Measurements from ENCODE around the gene SOCS6. TPM values are rescaled to one million over a fixed set of nuclear protein-coding genes. Genes with fewer than 3 reads are reported as not detected.

The SOCS6 gene
- total and polyA plus RNA-seq, 2 of the 13 experiments (the other 11 are each of a cell fraction or from before 2014, with no cell fraction given), result 18.6 to 38.3 TPM

DNA sequence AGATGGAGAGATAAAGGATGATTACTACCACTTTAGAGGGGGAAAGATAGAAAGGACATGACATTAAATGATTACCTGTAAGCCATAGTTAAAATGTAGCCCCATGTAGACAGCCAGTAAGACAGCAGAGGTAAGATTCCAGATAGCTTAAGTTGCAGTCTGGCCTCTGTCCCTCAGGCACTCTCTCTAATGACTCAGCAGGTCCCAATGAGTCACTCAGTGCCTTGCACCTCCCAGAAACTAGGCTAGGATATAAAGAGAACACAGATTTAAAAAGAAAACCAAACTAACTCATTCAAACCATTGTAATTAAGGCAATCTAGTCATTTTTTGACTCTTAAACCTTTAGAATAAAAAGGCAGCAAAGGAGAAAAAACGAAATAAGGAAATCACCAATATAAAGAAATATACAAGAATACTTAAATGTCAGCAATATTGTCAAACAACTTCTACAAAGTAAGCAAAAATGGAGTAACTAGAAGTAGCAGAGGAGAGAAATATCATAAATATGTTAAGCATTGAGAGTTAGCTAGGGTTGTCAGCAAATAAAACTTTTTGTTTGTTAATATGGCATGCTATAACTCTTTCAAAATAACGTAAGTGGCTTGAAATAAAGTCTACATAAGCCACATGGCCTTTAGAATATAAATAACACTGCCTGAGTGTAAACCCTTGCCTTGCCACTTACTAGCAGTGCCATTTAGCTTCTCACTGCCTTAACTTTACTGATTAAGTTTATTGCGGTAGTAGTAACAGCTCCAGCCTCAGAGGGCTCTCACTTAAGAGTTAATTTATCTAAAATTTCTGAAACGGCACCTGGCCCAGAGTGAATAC is 48.5 kb downstream of the SOCS6 start:
- H3K36me3 ChIP-seq (replicated peaks in 1 of 2; ENCODE audit: control insufficient read depth in 1 of 2, insufficient read depth in 2 of 2, low read length in 2 of 2), result peaks cover 0 to 4% of the 10 kb centered on the region in 2 experiments; a peak in 2 of 5 replicates
- ChIA-PET CTCF (ENCODE audit: low intra/inter-chr PET ratio, low total read pairs) (no interaction called here), POLR2A (interaction anchor here (0.7 to 4.7 kb wide), 6 partner anchors 15 to 93 kb away, joined by 3 to 110 read pairs (median 4); no protein-coding TSS in a partner anchor)
- H3K27me3 ChIP-seq (ENCODE audit: control insufficient read depth in 1 of 2, insufficient read depth in 2 of 2, low read length in 2 of 2), result no peaks in the 10 kb centered on the region
- H4K20me1 ChIP-seq (ENCODE audit: insufficient read depth, low read length), result no peaks in the 10 kb centered on the region
- FAIRE-seq, result peak; percentile 23
- peak overlapping the region in 2 of 3 experiments; percentile 20 to 59; a peak in 3 of 6 replicates for H3K4me3 ChIP-seq (replicated peaks in 1 of 3; ENCODE audit: insufficient read depth in 1 of 3, low read depth in 2 of 3, low read length in 3 of 3)
- peaks cover 76% of the 10 kb centered on the region for H3K4me1 ChIP-seq (ENCODE audit: insufficient read depth, low read length)
- H3K9ac ChIP-seq (ENCODE audit: insufficient read depth, low read depth, low read length), result peak overlapping the region; percentile 91
- intact Hi-C loops (cut with micrococcal nuclease; ENCODE audit: unreplicated experiment), result loop anchor here (2.0 kb wide), 2 partner anchors 95 to 133 kb away; partner anchors contain the start of gene RTTN
- H3K27ac ChIP-seq (ENCODE audit: extremely low read length, insufficient read depth, low read length), result peak overlapping the region; percentile 97
- no TSS peak for BruUV-seq (replicated peaks)
- WGBS (ENCODE audit: low lambda C conversion rate), result 79% methylated on average over 4 of the region's 4 CpGs
- peak overlapping the region; percentile 81 for H3K4me2 ChIP-seq (ENCODE audit: low read depth, low read length)
- peak; percentile 41 for ATAC-seq
- DNase-seq (ENCODE audit: low spot score), result peak; percentile 81
- no peak overlapping the region for H2AFZ ChIP-seq (ENCODE audit: low read length)
- peaks cover 14% of the 10 kb centered on the region for H3K79me2 ChIP-seq (ENCODE audit: insufficient read depth, low read length)
- peaks cover 11% of the 10 kb centered on the region for H3K9me3 ChIP-seq (ENCODE audit: low read length)
- in situ Hi-C loops (cut with HindIII; ENCODE audit: extremely low pct_ligation_motif_present, low pct_unique_long_range_greater_than_20kb), result loop anchor here (5.0 to 10.0 kb wide), 2 partner anchors 40 to 97 kb away; no protein-coding TSS in a partner anchor
- TF ChIP-seq SNAPC2 (CRISPR knock-in tag; IDR thresholded peaks at IDR 0.05) (no peak), SOX13 (IDR thresholded peaks at IDR 0.05) (no peak), SOX13 (CRISPR knock-in tag; conservative IDR thresholded peaks at IDR 0.05 in 1 of 2, IDR thresholded peaks at IDR 0.05 in 1 of 2) (peak in 1 of 2 experiments; percentile 18; a peak in 1 of 4 replicates), ZNF383 (CRISPR knock-in tag; IDR thresholded peaks at IDR 0.05; ENCODE audit: borderline replicate concordance) (no peak), KAT2B (IDR thresholded peaks at IDR 0.05; ENCODE audit: borderline replicate concordance, low read depth, low read length) (no peak), SAP130 (CRISPR knock-in tag; IDR thresholded peaks at IDR 0.05; ENCODE audit: low read depth) (peak; percentile 72), RARA (CRISPR knock-in tag; IDR thresholded peaks at IDR 0.05) (no peak), FOSL2 (CRISPR knock-in tag; IDR thresholded peaks at IDR 0.05) (peak; percentile 98), ERF (CRISPR knock-in tag; IDR thresholded peaks at IDR 0.05) (no peak), POLR2A (IDR thresholded peaks at IDR 0.05; ENCODE audit: insufficient read depth in 1 of 2, low read depth in 2 of 2, low read length in 2 of 2) (peak in 1 of 2 experiments; percentile 27; a peak in 1 of 4 replicates), KLF16 (CRISPR knock-in tag; IDR thresholded peaks at IDR 0.05) (0 out of 4 replicates have a peak, but pooled peaks of 1 of the 2 experiments have one; percentile 27), SMC3 (IDR thresholded peaks at IDR 0.05; ENCODE audit: low read length) (0 out of 2 replicates have a peak, but pooled peaks have one; percentile 1), ZNF274 (CRISPR knock-in tag; IDR thresholded peaks at IDR 0.05) (no peak), NFE2 (CRISPR knock-in tag; IDR thresholded peaks at IDR 0.05) (peak; percentile 88; the same call in 1 of the 2 replicates), ESRRA (CRISPR knock-in tag; IDR thresholded peaks at IDR 0.05; ENCODE audit: low read depth) (no peak), STAG1 (CRISPR knock-in tag; IDR thresholded peaks at IDR 0.05) (peak; percentile 7; the same call in 1 of the 2 replicates)
- TF ChIP-seq, protein P1, sequence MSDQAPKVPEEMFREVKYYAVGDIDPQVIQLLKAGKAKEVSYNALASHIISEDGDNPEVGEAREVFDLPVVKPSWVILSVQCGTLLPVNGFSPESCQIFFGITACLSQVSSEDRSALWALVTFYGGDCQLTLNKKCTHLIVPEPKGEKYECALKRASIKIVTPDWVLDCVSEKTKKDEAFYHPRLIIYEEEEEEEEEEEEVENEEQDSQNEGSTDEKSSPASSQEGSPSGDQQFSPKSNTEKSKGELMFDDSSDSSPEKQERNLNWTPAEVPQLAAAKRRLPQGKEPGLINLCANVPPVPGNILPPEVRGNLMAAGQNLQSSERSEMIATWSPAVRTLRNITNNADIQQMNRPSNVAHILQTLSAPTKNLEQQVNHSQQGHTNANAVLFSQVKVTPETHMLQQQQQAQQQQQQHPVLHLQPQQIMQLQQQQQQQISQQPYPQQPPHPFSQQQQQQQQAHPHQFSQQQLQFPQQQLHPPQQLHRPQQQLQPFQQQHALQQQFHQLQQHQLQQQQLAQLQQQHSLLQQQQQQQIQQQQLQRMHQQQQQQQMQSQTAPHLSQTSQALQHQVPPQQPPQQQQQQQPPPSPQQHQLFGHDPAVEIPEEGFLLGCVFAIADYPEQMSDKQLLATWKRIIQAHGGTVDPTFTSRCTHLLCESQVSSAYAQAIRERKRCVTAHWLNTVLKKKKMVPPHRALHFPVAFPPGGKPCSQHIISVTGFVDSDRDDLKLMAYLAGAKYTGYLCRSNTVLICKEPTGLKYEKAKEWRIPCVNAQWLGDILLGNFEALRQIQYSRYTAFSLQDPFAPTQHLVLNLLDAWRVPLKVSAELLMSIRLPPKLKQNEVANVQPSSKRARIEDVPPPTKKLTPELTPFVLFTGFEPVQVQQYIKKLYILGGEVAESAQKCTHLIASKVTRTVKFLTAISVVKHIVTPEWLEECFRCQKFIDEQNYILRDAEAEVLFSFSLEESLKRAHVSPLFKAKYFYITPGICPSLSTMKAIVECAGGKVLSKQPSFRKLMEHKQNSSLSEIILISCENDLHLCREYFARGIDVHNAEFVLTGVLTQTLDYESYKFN (CRISPR knock-in tag; conservative IDR thresholded peaks at IDR 0.05), result 0 out of 2 replicates have a peak, but pooled peaks have one; percentile 26
- TF ChIP-seq, protein P2, sequence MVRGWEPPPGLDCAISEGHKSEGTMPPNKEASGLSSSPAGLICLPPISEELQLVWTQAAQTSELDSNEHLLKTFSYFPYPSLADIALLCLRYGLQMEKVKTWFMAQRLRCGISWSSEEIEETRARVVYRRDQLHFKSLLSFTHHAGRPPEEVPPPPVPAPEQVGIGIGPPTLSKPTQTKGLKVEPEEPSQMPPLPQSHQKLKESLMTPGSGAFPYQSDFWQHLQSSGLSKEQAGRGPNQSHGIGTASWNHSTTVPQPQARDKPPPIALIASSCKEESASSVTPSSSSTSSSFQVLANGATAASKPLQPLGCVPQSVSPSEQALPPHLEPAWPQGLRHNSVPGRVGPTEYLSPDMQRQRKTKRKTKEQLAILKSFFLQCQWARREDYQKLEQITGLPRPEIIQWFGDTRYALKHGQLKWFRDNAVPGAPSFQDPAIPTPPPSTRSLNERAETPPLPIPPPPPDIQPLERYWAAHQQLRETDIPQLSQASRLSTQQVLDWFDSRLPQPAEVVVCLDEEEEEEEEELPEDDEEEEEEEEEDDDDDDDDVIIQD (CRISPR knock-in tag; IDR thresholded peaks at IDR 0.05; ENCODE audit: low read depth), result 0 out of 2 replicates have a peak, but pooled peaks have one; percentile 39
- TF ChIP-seq, protein P3, sequence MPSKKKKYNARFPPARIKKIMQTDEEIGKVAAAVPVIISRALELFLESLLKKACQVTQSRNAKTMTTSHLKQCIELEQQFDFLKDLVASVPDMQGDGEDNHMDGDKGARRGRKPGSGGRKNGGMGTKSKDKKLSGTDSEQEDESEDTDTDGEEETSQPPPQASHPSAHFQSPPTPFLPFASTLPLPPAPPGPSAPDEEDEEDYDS (CRISPR knock-in tag; IDR thresholded peaks at IDR 0.05), result 0 out of 2 replicates have a peak, but pooled peaks have one; percentile 21

Data from HepG2 (cell line).